Fibroblast of peridontal ligament (primary cell): ENCODE measurements around the gene LPAR6.

Experiments
- DNase-seq: peaks from one replicate; pipeline ENCODE4 v3.0.0-alpha.2; 2010; ENCODE audit errors: extremely low read depth

Gene LPAR6

GRCh38 chr13:48370815-48371214 lies 42.1 kb downstream of the LPAR6 start:
- no peak for DNase-seq

DNA sequence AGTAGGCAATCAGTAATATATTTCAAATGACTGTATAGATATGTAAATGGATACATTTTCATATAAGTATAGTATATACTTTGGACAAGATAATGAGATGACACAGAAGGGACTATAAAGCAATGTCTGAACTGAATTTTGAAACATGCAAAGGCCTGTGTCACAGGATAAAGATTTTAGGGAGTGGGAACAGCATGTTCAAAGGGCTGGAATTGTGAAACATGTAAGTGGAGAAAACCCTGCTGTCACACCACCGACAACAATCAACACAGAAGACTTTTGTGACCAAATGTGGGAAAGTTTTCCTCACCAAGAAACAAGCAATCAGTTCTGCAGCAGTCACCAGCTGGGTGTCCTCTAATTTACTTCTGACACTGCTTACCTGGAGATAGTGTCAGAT lies 42.9 kb downstream of the LPAR6 start:
- DNase-seq = no peak
